Fibroblast of the aortic adventitia (primary cell): ENCODE results near the gene RNASE13. TPM values are rescaled to one million over a fixed set of nuclear protein-coding genes. Genes with fewer than 3 reads are reported as not detected.
"Not testable (repeated sequence)": the region's sequence is repeated elsewhere in the genome, so short reads cannot be mapped to it uniquely, and the experiment has no call there.

Source experiments
- DNase-seq: peaks from one replicate; pipeline ENCODE4 v3.0.0-alpha.2; 2010; ENCODE audit warnings: low read depth
- H3K4me3 ChIP-seq: 2 replicates; pipeline ENCODE4 v1.5.1; 2011; ENCODE audit warnings: low read depth, mild to moderate bottlenecking, control low read depth, low read length, moderate library complexity
- CTCF ChIP-seq: IDR thresholded peaks from 2 replicates; pipeline ENCODE4 v1.5.1; 2011; ENCODE audit warnings: mild to moderate bottlenecking, low read length, control low read depth, inconsistent platforms; ENCODE audit not compliant: insufficient read depth
- total RNA-seq: library from RNA; depleted of rRNA; stranded (reverse); fragments of >200 nt; gene quantifications from 2 replicates; pipeline ENCODE4 v1.2.3, GENCODE V29; 2012; ENCODE audit warnings: low replicate concordance

The RNASE13 gene
- total RNA-seq, 1 donor, result not detected

- no peak overlapping the region for H3K4me3 ChIP-seq
- no peak for DNase-seq
- no peak for TF ChIP-seq CTCF
Measured at GRCh38 chr14:21017528-21018245, 16.9 kb downstream of the RNASE13 start.

- no peak for TF ChIP-seq CTCF
- no peak overlapping the region for H3K4me3 ChIP-seq
- no peak for DNase-seq
Measured at GRCh38 chr14:21016413-21017190, 18.0 kb downstream of the RNASE13 start.

GRCh38 chr14:21015312-21015711, 19.3 kb downstream of the RNASE13 start:
- DNase-seq, result no peak
- no peak overlapping the region for H3K4me3 ChIP-seq
- TF ChIP-seq CTCF, result no peak

GRCh38 chr14:21014761-21015190, 19.8 kb downstream of the RNASE13 start:
- no peak overlapping the region for H3K4me3 ChIP-seq
- peak; percentile 92 for DNase-seq
- TF ChIP-seq CTCF, result peak; percentile 92

- H3K4me3 ChIP-seq, result no peak overlapping the region
- no peak for TF ChIP-seq CTCF
- DNase-seq, result no peak
Measured at GRCh38 chr14:21011136-21011535, 23.5 kb downstream of the RNASE13 start.

- not testable (repeated sequence) for H3K4me3 ChIP-seq
Measured at GRCh38 chr14:21009721-21010120, 24.9 kb downstream of the RNASE13 start.

GRCh38 chr14:21003788-21004346, 30.7 kb downstream of the RNASE13 start:
- no peak for DNase-seq
- TF ChIP-seq CTCF, result no peak
- H3K4me3 ChIP-seq, result no peak overlapping the region

More at GRCh38 chr14:21009721-21010120, 24.9 kb downstream of the RNASE13 start:
- DNase-seq, result not testable (repeated sequence)
